Motor neuron (in vitro differentiated cells): ENCODE results near the gene BAD. TPM values are rescaled to one million over a fixed set of nuclear protein-coding genes. Genes with fewer than 3 reads are reported as not detected.
"Not testable (repeated sequence)": the region's sequence is repeated elsewhere in the genome, so short reads cannot be mapped to it uniquely, and the experiment has no call there.

Experiments
- ATAC-seq, 8 experiments: fragments of 200-7000 bp; cut with Tn5 transposase; replicated peaks in 6 of 8; 2 replicates each; pipeline ENCODE4 v1.8.0; 2021; ENCODE audit warnings: mild to moderate bottlenecking in 8 of 8, moderate library complexity in 8 of 8
- H3K27ac ChIP-seq, 2 donors: fragments of 250-450 bp; sonication (Bioruptor Pico); 2 replicates each; pipeline ENCODE4 v1.9.0; 2021; ENCODE audit warnings: antibody characterized with exemption in 2 of 2, mild to moderate bottlenecking in 2 of 2, moderate library complexity in 1 of 2
- H3K4me1 ChIP-seq, 2 donors: fragments of 250-450 bp; sonication (Bioruptor Pico); replicated peaks in 1 of 2; 2 replicates each; pipeline ENCODE4 v1.6.1; 2021; ENCODE audit warnings: antibody characterized with exemption in 2 of 2, mild to moderate bottlenecking in 2 of 2, moderate library complexity in 1 of 2
- H3K4me3 ChIP-seq, 5 donors: fragments of 250-450 bp; sonication (Bioruptor Pico); 2 replicates each; pipeline ENCODE4 v1.9.0; 2021; ENCODE audit warnings: antibody characterized with exemption in 5 of 5, mild to moderate bottlenecking in 5 of 5, moderate library complexity in 4 of 5
- WGBS, 10 experiments: fragments of 450-650 bp; shearing (Covaris generic); methylation state at CpG; one replicate each; pipeline ENCODE4 v1.0.0; 2022; 5-methylcytosine and 5-hydroxymethylcytosine counted together
- in situ Hi-C, 9 experiments: fragments of 400-800 bp; cut with MboI; loops; one replicate each; pipeline ENCODE4 v1.15.0; 2021; ENCODE audit warnings: low sequenced_read_pairs in 9 of 9, low pct_unique_long_range_greater_than_20kb in 2 of 9; ENCODE audit not compliant: unreplicated experiment in 9 of 9
- total RNA-seq, 8 experiments: library from RNA; unstranded; fragments of 300-600 nt; gene quantifications; 2 replicates each; pipeline versions ENCODE4 v1.2.3 to v1.2.4, GENCODE V29; 2022

The BAD gene
- 100 to 1,000 TPM in 1 of 8 experiments, 10 to 100 TPM in 7; 38.6 to 119 (median 65.6) TPM for total RNA-seq

- H3K27ac ChIP-seq, result peak within 1 kb of the TSS; percentile 71 to 79
- peak; percentile 85 to 91 (median 86) for ATAC-seq
- in situ Hi-C loops, result no loop called here
- H3K4me1 ChIP-seq, result peaks cover 10 to 12% of the 10 kb centered on the region in 2 donors
- WGBS, 10 experiments, result 0 to 18% (median 0%) methylated on average over 3 to 4 of the region's 44 CpGs; no CpG with 5 or more reads in 7 of the 10 experiments
- peak within 1 kb of the TSS; percentile 80 to 96 (median 88) for H3K4me3 ChIP-seq
These were observed at the start of gene BAD for GRCh38 chr11:64284048-64284961. BAD (minus strand) TSS chr11:64284665; CDS start chr11:64284368, 297 bp downstream.

DNA sequence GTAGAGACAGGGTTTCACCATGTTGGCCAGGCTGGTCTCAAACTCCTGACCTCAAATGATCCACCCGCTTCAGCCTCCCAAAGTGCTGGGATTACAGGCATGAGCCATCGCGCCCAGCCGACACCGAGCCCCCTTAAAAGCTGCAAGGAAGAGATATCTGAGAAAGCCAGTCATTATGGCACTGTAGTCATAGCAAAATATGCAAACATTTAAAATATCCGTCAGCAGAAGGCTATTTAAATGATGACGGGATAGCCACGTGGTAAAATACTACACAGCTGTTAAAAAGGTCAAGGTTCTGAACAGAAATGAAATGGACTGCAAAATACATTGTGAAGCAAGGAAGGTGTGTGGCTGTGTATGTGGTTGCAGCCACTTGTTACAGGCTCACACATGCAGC, 49.1 kb upstream of the BAD start:
- no peak overlapping the region for H3K27ac ChIP-seq
- 28 to 100% (median 83%) methylated on average over 2 to 7 of the region's 8 CpGs; no CpG with 5 or more reads in 3 of the 10 experiments for WGBS, 10 experiments
- in situ Hi-C loops, result no loop called here
- H3K4me1 ChIP-seq, result peaks cover 8% of the 10 kb centered on the region in 2 donors
- H3K4me3 ChIP-seq, result no peak overlapping the region
- no peak for ATAC-seq

- peak in 6 of 8 experiments; percentile 4 to 86 (median 54) for ATAC-seq
- Histone ChIP-seq H3K4me3 (no peak overlapping the region), H3K27ac (no peak overlapping the region), H3K4me1 (peaks cover 8% of the 10 kb centered on the region in 2 donors)
- in situ Hi-C loops, result no loop called here
- WGBS, 10 experiments, result 6 to 86% (median 42%) methylated on average over 1 to 12 of the region's 20 CpGs; no CpG with 5 or more reads in 2 of the 10 experiments
These were observed 47.3 kb upstream of the BAD start for GRCh38 chr11:64331569-64332371.

DNA sequence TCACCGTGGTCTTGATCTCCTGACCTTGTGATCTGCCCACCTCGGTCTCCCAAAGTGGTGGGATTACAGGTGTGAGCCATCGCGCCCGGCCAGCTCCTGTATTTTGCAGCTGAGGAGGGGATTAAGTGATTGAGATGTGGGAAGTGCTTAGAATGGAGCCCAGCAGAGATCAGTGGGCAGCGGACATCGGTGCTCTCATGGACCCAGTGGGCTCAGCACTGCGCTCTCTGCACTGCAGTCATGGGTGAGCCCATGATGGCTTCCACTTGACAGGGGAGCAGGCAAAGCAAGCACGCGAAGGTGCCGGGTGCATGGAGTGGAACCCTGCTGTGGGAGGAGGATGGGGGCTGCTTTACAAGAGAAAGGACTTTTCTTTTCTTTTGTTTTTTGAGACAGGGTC, 46.4 kb upstream of the BAD start:
- in situ Hi-C loops, result no loop called here
- ATAC-seq, result no peak
- Histone ChIP-seq H3K4me3 (no peak overlapping the region), H3K4me1 (peaks cover 8% of the 10 kb centered on the region in 2 donors), H3K27ac (no peak overlapping the region)
- 24 to 100% (median 100%) methylated on average over 1 to 3 of the region's 11 CpGs; no CpG with 5 or more reads in 4 of the 10 experiments for WGBS, 10 experiments

DNA sequence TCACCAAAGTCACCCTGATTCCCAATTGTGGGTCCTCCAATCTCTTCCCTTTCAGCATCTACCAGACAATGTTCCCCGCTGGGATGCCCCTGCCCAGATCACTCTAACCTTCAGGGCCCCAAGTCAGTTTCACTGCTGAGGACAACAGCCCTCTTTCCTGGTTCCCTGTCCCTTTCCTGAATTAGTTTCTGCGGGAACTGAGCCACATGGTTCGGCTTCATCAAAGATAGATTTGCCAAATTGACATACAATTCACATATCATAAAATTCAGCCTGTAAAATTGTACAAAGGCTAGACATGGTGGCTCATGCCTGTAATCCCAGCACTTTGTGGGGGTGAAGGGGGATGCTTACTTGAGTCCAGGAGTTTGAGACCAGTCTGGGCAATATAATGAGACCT, 43.5 kb upstream of the BAD start:
- WGBS, 10 experiments, result 63 to 100% (median 100%) methylated on average over 1 to 3 of the region's 3 CpGs; no CpG with 5 or more reads in 3 of the 10 experiments
- Histone ChIP-seq H3K4me3 (no peak overlapping the region), H3K27ac (no peak overlapping the region), H3K4me1 (no peaks in the 10 kb centered on the region)
- in situ Hi-C loops, result no loop called here
- ATAC-seq, result no peak

DNA sequence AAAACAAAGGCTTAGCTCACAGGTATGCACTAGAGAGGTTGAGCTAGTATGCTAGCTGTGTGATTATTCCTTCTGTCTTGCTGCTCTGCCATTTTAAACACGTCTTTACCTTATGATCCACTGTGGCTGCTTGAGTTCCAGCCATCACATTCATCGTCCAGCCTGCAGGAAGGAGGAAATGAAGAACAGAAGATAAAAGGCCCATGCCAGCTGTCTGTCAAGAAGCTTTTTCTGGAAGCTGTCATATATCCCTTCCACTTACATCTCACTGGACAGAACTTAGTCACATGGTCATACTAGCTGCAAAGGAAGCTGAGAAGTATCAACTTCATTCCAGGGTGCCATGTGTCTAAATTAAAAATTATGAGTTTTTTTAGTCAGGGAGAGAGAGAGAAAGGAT, 42.9 kb upstream of the BAD start:
- Histone ChIP-seq H3K4me3 (no peak overlapping the region), H3K27ac (no peak overlapping the region), H3K4me1 (no peaks in the 10 kb centered on the region)
- 88 to 100% (median 98%) methylated on average over 1 to 2 of the region's 2 CpGs; no CpG with 5 or more reads in 4 of the 10 experiments for WGBS, 10 experiments
- in situ Hi-C loops, result no loop called here
- no peak for ATAC-seq

- Histone ChIP-seq H3K27ac (no peak overlapping the region), H3K4me3 (no peak overlapping the region), H3K4me1 (no peaks in the 10 kb centered on the region)
- 71 to 92% (median 86%) methylated on average over 2 to 9 of the region's 11 CpGs; no CpG with 5 or more reads in 1 of the 10 experiments for WGBS, 10 experiments
- in situ Hi-C loops, result no loop called here
- ATAC-seq, result peak in 4 of 8 experiments; percentile 2 to 34 (median 4)
These were observed 40.4 kb upstream of the BAD start for GRCh38 chr11:64324692-64325469.

GRCh38 chr11:64323984-64324383, 39.5 kb upstream of the BAD start:
- in situ Hi-C loops, H3K4me1 ChIP-seq, H3K27ac ChIP-seq, H3K4me3 ChIP-seq: not testable (repeated sequence)
- peak in 2 of 8 experiments; percentile 7 to 11 for ATAC-seq
- WGBS, 10 experiments, result 100% methylated on average over 3 of the region's 4 CpGs; no CpG with 5 or more reads in 9 of the 10 experiments

GRCh38 chr11:64323373-64323772, 38.9 kb upstream of the BAD start:
- no peak overlapping the region for H3K27ac ChIP-seq
- WGBS, 10 experiments, result 33 to 50% (median 40%) methylated on average over 1 to 2 of the region's 5 CpGs; no CpG with 5 or more reads in 7 of the 10 experiments
- peak in 2 of 8 experiments; percentile 1 to 5 for ATAC-seq
- in situ Hi-C loops, result no loop called here
- peaks cover 6 to 7% of the 10 kb centered on the region in 2 donors for H3K4me1 ChIP-seq
- no peak overlapping the region for H3K4me3 ChIP-seq

GRCh38 chr11:64322925-64323260, 38.4 kb upstream of the BAD start:
- in situ Hi-C loops, result no loop called here
- H3K27ac ChIP-seq, result no peak overlapping the region
- peaks cover 6 to 7% of the 10 kb centered on the region in 2 donors for H3K4me1 ChIP-seq
- 64% methylated on average over 5 of the region's 7 CpGs; no CpG with 5 or more reads in 9 of the 10 experiments for WGBS, 10 experiments
- no peak for ATAC-seq
- no peak overlapping the region for H3K4me3 ChIP-seq

DNA sequence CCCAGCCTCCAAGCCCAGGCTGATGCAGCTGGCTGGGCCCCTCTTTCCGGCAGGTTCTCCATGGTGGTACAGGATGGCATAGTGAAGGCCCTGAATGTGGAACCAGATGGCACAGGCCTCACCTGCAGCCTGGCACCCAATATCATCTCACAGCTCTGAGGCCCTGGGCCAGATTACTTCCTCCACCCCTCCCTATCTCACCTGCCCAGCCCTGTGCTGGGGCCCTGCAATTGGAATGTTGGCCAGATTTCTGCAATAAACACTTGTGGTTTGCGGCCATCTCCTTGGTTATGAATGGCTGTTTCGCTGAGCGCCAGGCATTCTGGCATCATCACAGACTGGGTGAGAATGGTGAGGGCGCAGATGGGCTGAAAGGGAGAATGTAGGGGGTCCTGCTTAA, 37.1 kb upstream of the BAD start:
- no peak for ATAC-seq
- in situ Hi-C loops, result no loop called here
- Histone ChIP-seq H3K4me1 (peaks cover 9% of the 10 kb centered on the region in 2 donors), H3K4me3 (no peak overlapping the region), H3K27ac (no peak overlapping the region)
- 80 to 100% (median 100%) methylated on average over 1 to 4 of the region's 5 CpGs; no CpG with 5 or more reads in 5 of the 10 experiments for WGBS, 10 experiments

GRCh38 chr11:64321026-64321425, 36.6 kb upstream of the BAD start:
- ATAC-seq, result no peak
- 80 to 95% (median 92%) methylated on average over 1 to 3 of the region's 5 CpGs; no CpG with 5 or more reads in 6 of the 10 experiments for WGBS, 10 experiments
- H3K27ac ChIP-seq, result no peak overlapping the region
- in situ Hi-C loops, result no loop called here
- H3K4me1 ChIP-seq, result peaks cover 11 to 12% of the 10 kb centered on the region in 2 donors
- no peak overlapping the region for H3K4me3 ChIP-seq
